Fibroblast of lung (primary cell): ENCODE data around the gene UNC13D.

Source experiments
- EZH2 ChIP-seq: IDR thresholded peaks from 2 replicates; pipeline ENCODE4 v1.5.1; 2012; ENCODE audit warnings: low read length, control low read depth, mild to moderate bottlenecking; ENCODE audit errors: missing control alignments
- TF ChIP-seq, protein P1 (sequence below), 2 donors: IDR thresholded peaks in 1 of 2; conservative IDR thresholded peaks in 1 of 2; 1 replicate in 1 of 2; 2 replicates in 1 of 2; pipeline ENCODE4 v1.5.1; 2011 to 2012; ENCODE audit warnings: low read length in 2 of 2, control low read depth in 1 of 2, inconsistent platforms in 1 of 2, low read depth in 1 of 2, mild to moderate bottlenecking in 1 of 2

DNA sequence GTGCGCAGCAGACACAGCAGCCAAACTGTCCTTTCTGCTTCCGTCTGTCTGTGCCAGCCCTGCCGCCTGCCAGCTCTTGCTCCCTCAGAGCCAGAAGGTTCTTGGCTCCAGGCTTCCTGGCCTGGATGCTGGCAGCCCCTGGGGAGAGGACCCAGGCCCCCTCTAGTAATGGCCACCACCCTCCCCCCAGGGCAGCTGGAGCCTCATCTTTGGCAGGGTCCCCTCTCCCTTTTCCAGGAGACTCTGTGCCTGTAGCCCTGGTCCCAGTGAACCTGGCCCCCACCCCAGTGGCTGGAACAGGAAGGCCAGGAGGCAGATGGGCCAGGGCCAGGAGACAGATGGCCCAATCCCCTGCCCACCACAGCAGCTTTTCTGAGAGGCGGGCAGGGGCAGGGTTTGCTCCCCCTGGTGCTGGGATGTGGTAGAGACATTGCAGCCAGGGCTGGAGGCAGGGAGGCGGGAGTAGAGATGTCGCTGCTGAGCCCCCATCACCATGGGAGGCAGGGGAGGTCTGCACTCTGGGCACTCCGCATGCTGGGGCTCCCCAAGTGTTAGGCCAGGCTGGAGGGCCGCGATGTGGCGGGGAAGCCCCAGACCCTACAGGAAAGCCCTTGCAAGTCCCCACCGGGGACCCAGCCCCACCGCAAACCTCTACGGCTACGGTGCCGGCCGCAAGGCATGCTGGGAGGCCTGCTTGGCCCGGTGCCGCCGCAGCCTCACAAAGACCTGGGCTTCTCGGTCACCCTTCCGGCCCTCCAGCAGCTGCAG, 16.7 kb downstream of the UNC13D start:
- TF ChIP-seq, protein P1, sequence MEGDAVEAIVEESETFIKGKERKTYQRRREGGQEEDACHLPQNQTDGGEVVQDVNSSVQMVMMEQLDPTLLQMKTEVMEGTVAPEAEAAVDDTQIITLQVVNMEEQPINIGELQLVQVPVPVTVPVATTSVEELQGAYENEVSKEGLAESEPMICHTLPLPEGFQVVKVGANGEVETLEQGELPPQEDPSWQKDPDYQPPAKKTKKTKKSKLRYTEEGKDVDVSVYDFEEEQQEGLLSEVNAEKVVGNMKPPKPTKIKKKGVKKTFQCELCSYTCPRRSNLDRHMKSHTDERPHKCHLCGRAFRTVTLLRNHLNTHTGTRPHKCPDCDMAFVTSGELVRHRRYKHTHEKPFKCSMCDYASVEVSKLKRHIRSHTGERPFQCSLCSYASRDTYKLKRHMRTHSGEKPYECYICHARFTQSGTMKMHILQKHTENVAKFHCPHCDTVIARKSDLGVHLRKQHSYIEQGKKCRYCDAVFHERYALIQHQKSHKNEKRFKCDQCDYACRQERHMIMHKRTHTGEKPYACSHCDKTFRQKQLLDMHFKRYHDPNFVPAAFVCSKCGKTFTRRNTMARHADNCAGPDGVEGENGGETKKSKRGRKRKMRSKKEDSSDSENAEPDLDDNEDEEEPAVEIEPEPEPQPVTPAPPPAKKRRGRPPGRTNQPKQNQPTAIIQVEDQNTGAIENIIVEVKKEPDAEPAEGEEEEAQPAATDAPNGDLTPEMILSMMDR (conservative IDR thresholded peaks at IDR 0.05 in 1 of 2, IDR thresholded peaks at IDR 0.05 in 1 of 2; ENCODE audit: low read depth in 1 of 2, low read length in 2 of 2) = peak; percentile 72 to 75
- no peak for TF ChIP-seq EZH2
